Thyroid gland (tissue), 4 donors: ENCODE results near the gene ADARB2.

ENCODE experiments used
- POLR2A ChIP-seq, 2 donors: fragments of 450-650 bp; IDR thresholded peaks; one replicate each; pipeline ENCODE4 v1.6.1; 2017; ENCODE audit warnings: antibody characterized with exemption in 2 of 2, mild to moderate bottlenecking in 2 of 2, moderate library complexity in 1 of 2
- TF ChIP-seq, protein P1 (sequence below), 6 experiments: fragments of 200-600 bp in 3 of 6; fragments of 450-650 bp in 3 of 6; sonication (generic) in 3 of 6; IDR thresholded peaks; one replicate each; pipeline ENCODE4 v1.5.1; 2016 to 2019; ENCODE audit warnings: antibody characterized with exemption in 6 of 6, mild to moderate bottlenecking in 2 of 6, inconsistent platforms in 1 of 6, moderate library complexity in 1 of 6

DNA sequence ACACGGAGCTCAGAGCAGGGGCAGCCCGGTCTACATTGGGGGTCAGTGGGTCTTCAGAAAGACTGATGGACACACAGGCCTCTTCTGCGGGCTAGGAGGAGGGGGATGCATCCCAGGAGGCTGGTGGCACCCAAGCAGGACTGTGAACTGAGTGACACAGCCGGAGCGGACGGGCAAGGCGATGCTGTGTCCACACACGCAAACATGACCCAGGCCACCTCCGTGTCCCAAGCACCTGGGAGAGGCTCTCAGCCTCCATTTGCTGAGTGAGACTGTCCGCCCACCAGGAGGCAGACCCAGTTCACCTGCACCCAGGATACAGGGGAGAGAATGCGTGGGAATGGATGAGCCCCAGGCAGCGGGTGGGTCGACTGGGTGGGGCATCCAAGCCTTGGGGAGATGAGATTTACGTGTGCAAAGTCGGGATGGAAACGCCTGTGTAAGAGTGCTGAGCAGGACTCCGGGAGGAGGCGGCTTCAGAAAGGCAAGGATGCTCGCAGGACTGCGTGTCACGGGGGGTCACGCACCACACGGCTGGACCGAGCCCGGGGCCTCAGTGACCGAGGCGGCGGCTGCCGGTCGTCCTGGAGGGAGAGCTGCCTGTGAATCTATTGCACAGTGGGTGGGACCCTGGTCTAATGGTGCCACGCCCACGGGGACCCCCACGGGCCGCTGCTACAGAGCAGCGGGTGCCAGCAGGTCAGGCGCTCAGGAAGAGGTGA lies 262.8 kb downstream of the ADARB2 start:
- TF ChIP-seq, protein P1, sequence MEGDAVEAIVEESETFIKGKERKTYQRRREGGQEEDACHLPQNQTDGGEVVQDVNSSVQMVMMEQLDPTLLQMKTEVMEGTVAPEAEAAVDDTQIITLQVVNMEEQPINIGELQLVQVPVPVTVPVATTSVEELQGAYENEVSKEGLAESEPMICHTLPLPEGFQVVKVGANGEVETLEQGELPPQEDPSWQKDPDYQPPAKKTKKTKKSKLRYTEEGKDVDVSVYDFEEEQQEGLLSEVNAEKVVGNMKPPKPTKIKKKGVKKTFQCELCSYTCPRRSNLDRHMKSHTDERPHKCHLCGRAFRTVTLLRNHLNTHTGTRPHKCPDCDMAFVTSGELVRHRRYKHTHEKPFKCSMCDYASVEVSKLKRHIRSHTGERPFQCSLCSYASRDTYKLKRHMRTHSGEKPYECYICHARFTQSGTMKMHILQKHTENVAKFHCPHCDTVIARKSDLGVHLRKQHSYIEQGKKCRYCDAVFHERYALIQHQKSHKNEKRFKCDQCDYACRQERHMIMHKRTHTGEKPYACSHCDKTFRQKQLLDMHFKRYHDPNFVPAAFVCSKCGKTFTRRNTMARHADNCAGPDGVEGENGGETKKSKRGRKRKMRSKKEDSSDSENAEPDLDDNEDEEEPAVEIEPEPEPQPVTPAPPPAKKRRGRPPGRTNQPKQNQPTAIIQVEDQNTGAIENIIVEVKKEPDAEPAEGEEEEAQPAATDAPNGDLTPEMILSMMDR (IDR thresholded peaks at IDR 0.05) = no peak
- no peak for TF ChIP-seq POLR2A (IDR thresholded peaks at IDR 0.05)
